ENCODE measurements around the gene FOXJ3.

FOXJ3 gene

DNA sequence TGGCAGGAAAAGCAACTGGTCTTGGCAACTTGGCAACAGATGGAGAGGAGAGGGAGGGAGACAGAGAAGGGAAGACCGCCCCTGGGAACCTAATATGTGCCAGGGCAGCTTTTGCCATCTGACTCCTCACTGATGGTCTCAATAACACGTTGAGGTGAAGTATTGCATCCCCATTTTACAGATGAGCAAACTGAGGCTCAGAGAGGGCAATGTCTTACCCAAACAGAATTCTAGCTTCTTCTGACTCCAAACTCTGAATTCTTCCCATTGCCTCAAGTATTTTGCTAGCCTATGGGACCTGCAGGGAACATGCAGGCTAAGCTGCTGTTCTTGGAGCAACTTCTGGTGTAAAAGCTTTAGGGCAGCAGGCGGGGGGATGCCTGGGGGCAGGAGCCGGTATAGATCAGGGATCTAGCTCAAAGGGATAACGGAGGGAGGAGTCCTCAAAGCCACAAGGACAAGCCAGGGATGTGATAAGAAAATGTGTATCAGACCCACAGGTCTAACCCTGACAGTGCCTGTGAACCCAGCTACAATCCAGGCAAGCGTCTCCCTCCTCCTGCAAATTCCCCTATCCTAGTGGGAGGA, 163.3 kb downstream of the FOXJ3 start:
- ChIA-PET POLR2A (interaction anchor here (0.6 kb wide), 1 partner anchor 595 kb away, joined by 3 read pairs; the partner anchor contains the start of gene C1orf50), CTCF (interaction anchor here (0.9 to 9.7 kb wide), 14 partner anchors 9 to 655 kb away, joined by 3 to 178 read pairs (median 9); partner anchors contain the start of genes FOXJ3, GUCA2A and GUCA2B)
- DNase-seq (ENCODE audit: low read depth, low spot score), result no peak

DNA sequence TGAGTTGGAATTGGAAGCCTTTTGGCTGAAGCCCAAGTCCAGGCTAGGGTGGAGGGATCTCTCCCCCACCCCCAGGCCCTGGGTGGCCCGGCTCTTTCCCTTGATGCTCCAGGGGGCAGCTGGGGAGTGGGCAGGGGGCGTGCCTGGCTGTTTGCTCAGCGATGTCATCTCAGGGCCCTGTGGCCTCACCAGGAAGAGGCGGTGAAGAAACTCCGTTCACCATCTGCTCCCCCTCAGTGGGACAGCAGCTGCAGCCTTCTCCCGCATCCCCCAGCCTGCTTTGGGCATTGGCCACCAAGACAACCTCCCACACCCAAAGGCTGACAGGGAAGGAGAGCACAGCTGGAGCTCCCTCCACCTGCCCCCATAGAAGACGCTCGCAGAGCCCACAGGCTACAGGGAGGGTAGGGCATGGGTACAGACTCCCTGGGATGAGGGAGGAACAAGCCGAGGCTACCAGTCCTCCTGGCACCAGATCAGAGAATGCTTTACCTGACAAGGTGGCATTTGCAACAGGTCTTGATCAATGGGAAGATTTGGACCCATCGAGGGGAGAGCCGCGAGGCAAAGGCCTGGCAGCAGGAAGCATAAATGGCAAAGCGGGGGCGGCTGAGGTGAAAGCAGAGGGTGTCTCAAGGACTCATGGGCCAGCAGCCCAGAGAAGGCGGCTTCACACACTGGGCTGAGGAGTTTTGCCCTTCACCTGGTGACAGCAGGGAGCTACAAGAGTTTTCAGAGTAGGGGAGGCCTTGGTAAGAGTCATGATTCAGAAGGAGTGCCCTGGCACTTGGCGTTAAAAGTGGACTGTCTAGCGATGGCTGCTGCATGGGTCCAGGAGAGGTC, 164.0 kb downstream of the FOXJ3 start:
- TF ChIP-seq, protein P1, sequence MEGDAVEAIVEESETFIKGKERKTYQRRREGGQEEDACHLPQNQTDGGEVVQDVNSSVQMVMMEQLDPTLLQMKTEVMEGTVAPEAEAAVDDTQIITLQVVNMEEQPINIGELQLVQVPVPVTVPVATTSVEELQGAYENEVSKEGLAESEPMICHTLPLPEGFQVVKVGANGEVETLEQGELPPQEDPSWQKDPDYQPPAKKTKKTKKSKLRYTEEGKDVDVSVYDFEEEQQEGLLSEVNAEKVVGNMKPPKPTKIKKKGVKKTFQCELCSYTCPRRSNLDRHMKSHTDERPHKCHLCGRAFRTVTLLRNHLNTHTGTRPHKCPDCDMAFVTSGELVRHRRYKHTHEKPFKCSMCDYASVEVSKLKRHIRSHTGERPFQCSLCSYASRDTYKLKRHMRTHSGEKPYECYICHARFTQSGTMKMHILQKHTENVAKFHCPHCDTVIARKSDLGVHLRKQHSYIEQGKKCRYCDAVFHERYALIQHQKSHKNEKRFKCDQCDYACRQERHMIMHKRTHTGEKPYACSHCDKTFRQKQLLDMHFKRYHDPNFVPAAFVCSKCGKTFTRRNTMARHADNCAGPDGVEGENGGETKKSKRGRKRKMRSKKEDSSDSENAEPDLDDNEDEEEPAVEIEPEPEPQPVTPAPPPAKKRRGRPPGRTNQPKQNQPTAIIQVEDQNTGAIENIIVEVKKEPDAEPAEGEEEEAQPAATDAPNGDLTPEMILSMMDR (IDR thresholded peaks at IDR 0.05; ENCODE audit: insufficient read depth, low read length, missing control alignments), result no peak
- ChIA-PET POLR2A (interaction anchor here (0.6 kb wide), 1 partner anchor 596 kb away, joined by 3 read pairs; the partner anchor contains the start of gene C1orf50), CTCF (interaction anchor here (0.9 to 9.7 kb wide), 11 partner anchors 10 to 654 kb away, joined by 3 to 178 read pairs (median 9); partner anchors contain the start of genes GUCA2A and GUCA2B)
- no peak for DNase-seq (ENCODE audit: low read depth, low spot score)
- no peak overlapping the region for H3K4me3 ChIP-seq (ENCODE audit: low read depth, low read length)

More for the DNA sequence above, 163.3 kb downstream of the FOXJ3 start:
- no peak overlapping the region for H3K4me3 ChIP-seq (ENCODE audit: low read depth, low read length)
- TF ChIP-seq, protein P1 (IDR thresholded peaks at IDR 0.05; ENCODE audit: insufficient read depth, low read length, missing control alignments), result no peak

DNA sequence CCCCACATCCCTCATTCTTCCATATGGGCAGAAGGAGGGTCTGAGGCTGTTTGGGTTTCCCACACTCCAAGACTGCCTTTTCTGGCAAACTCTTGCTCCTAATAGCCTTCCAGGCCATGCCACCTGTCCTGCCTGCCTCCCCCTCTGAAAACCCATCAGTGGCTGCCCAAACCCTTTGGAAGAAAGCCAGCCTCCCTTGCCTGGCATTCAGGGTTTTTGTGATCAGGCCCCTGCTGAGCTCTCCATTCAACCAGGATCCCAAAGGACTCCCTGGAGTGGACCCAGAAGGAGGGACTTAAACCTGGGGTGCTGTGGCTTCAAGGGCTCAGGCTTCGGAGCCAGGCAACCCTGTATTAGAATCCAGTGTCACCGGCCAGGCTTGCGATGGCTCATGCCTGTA, 166.3 kb downstream of the FOXJ3 start:
- DNase-seq (ENCODE audit: low read depth, low spot score), result no peak
- TF ChIP-seq, protein P1 (IDR thresholded peaks at IDR 0.05; ENCODE audit: insufficient read depth, low read length, missing control alignments), result no peak
- ChIA-PET CTCF (interaction anchor here (1.1 to 9.7 kb wide), 3 partner anchors 7 to 19 kb away, joined by 3 to 178 read pairs (median 97); partner anchors contain the start of genes GUCA2A and GUCA2B), POLR2A (no interaction called here)
- no peak overlapping the region for H3K4me3 ChIP-seq (ENCODE audit: low read depth, low read length)

DNA sequence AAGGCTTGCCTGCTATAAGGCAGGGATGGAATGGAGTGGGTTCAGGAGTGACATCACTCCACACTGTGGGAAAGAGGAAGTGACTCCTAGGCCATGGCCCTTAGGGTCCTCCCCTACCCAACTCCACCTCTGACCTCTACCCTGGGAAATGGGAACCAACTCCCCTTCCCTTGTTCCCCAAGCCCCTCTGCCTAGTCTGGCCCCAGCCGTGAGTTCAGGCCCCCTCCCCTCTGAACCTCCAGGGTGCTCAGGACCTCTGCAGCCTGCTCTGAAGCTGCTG, 166.7 kb downstream of the FOXJ3 start:
- POLR2A ChIA-PET, result no interaction called here

DNA sequence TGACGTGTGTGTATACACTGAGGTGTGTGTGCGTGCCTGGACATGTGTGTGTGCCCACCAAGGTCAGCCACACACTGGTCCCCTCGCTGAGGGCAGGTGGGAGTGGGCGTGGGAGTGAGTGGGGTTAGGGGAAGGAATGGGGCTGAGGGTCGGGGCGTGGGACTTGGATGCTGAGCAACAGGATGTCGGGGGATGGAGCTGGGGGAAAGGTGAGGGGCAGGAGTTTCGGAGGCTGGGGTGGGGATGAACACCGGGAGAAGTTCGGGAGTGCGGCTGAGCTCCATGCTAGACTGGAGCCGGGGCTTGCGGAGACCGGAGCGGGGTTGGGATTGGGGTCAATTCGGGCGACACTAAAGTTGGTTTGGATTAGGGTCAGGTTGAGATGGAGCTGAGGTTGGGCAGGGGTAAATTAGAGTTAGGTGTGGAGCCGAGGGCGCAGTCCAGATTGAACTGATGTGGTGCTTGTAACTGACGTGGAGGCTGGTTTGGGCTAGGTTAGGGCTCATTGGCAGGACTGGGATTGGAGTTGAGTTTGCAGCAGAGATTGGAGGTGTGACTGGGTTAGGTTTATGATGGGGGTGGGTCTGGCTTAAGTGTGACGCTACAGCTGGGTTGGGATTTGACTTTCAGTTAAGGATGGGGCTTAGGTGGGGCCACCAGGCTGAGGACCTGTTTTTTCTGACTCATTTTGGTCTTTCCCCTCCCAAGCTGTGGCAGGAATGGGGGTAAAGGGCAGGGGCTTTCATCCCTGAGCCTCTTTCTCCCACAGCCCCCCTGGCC, 167.2 kb downstream of the FOXJ3 start:
- H3K4me3 ChIP-seq (ENCODE audit: low read depth, low read length), result no peak overlapping the region
- no peak for DNase-seq (ENCODE audit: low read depth, low spot score)
- POLR2A ChIA-PET, result no interaction called here
- TF ChIP-seq, protein P1 (IDR thresholded peaks at IDR 0.05; ENCODE audit: insufficient read depth, low read length, missing control alignments), result no peak
- CTCF ChIA-PET, result interaction anchor here (0.9 to 1.1 kb wide), 3 partner anchors 8 to 19 kb away, joined by 3 read pairs; no protein-coding TSS in a partner anchor

More for the DNA sequence above, 166.7 kb downstream of the FOXJ3 start:
- TF ChIP-seq, protein P1 (IDR thresholded peaks at IDR 0.05; ENCODE audit: insufficient read depth, low read length, missing control alignments), result no peak
- CTCF ChIA-PET, result interaction anchor here (1.0 to 9.7 kb wide), 4 partner anchors 8 to 19 kb away, joined by 3 to 178 read pairs (median 50); partner anchors contain the start of genes GUCA2A and GUCA2B
- DNase-seq (ENCODE audit: low read depth, low spot score), result no peak
- H3K4me3 ChIP-seq (ENCODE audit: low read depth, low read length), result no peak overlapping the region
